ENCODE results near the gene CAV1. TPM values are rescaled to one million over a fixed set of nuclear protein-coding genes. Genes with fewer than 3 reads are reported as not detected.

CAV1 gene
- total and polyA plus RNA-seq, 2 experiments from 2014 or later = 16.0 to 21.1 TPM

GRCh38 chr7:116512520-116513188, 12.2 kb upstream of the CAV1 start:
- Histone ChIP-seq H3K36me3 (ENCODE audit: insufficient read depth) (no peaks in the 10 kb centered on the region), H2AFZ (peak overlapping the region; percentile 85; the same call in 1 of the 2 replicates), H3K4me3 (no peak overlapping the region), H3K27me3 (ENCODE audit: insufficient read depth) (no peaks in the 10 kb centered on the region), H3K9me2 (ENCODE audit: insufficient read depth) (no peaks in the 10 kb centered on the region), H3F3A (replicated peaks; ENCODE audit: low read depth) (no peaks in the 10 kb centered on the region), H3K27ac (ENCODE audit: low read depth) (no peak overlapping the region), H3K79me2 (replicated peaks; ENCODE audit: insufficient read depth) (no peaks in the 10 kb centered on the region), H3K4me2 (no peak overlapping the region), H3K4me1 (ENCODE audit: insufficient read depth) (peaks cover 13% of the 10 kb centered on the region), H4K20me1 (replicated peaks; ENCODE audit: insufficient read depth) (no peaks in the 10 kb centered on the region)
- Mint-ChIP-seq H3K36me3 (ENCODE audit: low read depth) (no peaks in the 10 kb centered on the region), H3K4me3 (no peak overlapping the region), H3K27ac (no peak overlapping the region), H3K9me3 (no peaks in the 10 kb centered on the region), H3K4me1 (peaks cover 15% of the 10 kb centered on the region), H3K27me3 (ENCODE audit: insufficient read depth, low read depth, poor library complexity) (peaks cover 2% of the 10 kb centered on the region)
- no peak for ATAC-seq
- TF ChIP-seq JUNB (IDR thresholded peaks at IDR 0.05; ENCODE audit: unreplicated experiment) (no peak), CREB1 (CRISPR knock-in tag; IDR thresholded peaks at IDR 0.05; ENCODE audit: low read depth) (no peak), ZNF331 (CRISPR knock-in tag; IDR thresholded peaks at IDR 0.05; ENCODE audit: low read depth) (no peak), EZH2phosphoT487 (IDR thresholded peaks at IDR 0.05; ENCODE audit: unreplicated experiment) (no peak), ETS1 (IDR thresholded peaks at IDR 0.05) (no peak), ZNF462 (CRISPR knock-in tag; IDR thresholded peaks at IDR 0.05) (no peak), CTCF (conservative IDR thresholded peaks at IDR 0.05; ENCODE audit: low read depth in 2 of 2) (no peak), POLR2AphosphoS5 (IDR thresholded peaks at IDR 0.05; ENCODE audit: low read depth) (no peak), NANOG (IDR thresholded peaks at IDR 0.05; ENCODE audit: borderline replicate concordance) (no peak), EZH2 (IDR thresholded peaks at IDR 0.05; ENCODE audit: low read depth, unreplicated experiment) (no peak), REST (IDR thresholded peaks at IDR 0.05; ENCODE audit: unreplicated experiment) (no peak)
- no peak for DNase-seq (ENCODE audit: low spot score)
